HepG2 (cell line): ENCODE results near the gene DCLRE1C. TPM values are rescaled to one million over a fixed set of nuclear protein-coding genes. Genes with fewer than 3 reads are reported as not detected.

Experiments
- ATAC-seq: fragments of 200-7000 bp; cut with Tn5 transposase; 3 replicates; pipeline ENCODE4 v1.9.1; 2020; ENCODE audit warnings: mild to moderate bottlenecking, moderate library complexity
- BruUV-seq: library from RNA; stranded (reverse); fragments of 400-500 nt; replicated peaks from 2 replicates; lab custom pipeline; 2021; lab: Mats Ljungman, UMichigan
- CTCF ChIA-PET: fragments of 300-600 bp; formaldehyde crosslinking; extraction: SDS; loops from one replicate; lab custom pipeline; 2021; ENCODE audit warnings: low total read pairs, inconsistent platforms, low intra/inter-chr PET ratio; lab: Yijun Ruan, JAX
- POLR2A ChIA-PET: fragments of 350-600 bp; sonication (Branson Sonifier 250); formaldehyde crosslinking; loops from one replicate; lab custom pipeline; 2020; ENCODE audit warnings: antibody characterized with exemption, inconsistent platforms; lab: Yijun Ruan, JAX
- DNase-seq: peaks from one replicate; pipeline ENCODE4 v3.0.0-alpha.2; 2015; ENCODE audit warnings: low spot score
- FAIRE-seq: peaks from 3 replicates; lab custom pipeline; 2011; peaks lifted over from hg19 to GRCh38; lab: Jason Lieb, UNC
- H2AFZ ChIP-seq: one replicate; pipeline ENCODE4 v1.6.1; 2011; ENCODE audit warnings: low read length, inconsistent platforms
- H3K27ac ChIP-seq: fragments of 300-600 bp; 3 replicates; pipeline ENCODE4 v1.8.0; 2011; ENCODE audit warnings: mixed run types, mild to moderate bottlenecking, mixed read lengths, low read length, inconsistent platforms; ENCODE audit not compliant: insufficient read depth; ENCODE audit errors: extremely low read length
- H3K27me3 ChIP-seq, 2 experiments: fragments of 200-600 bp in 1 of 2; 2 replicates in 1 of 2; 3 replicates in 1 of 2; pipeline versions ENCODE4 v1.6.0 to v1.8.0; 2011; ENCODE audit warnings: low read length in 2 of 2, mild to moderate bottlenecking in 2 of 2, moderate library complexity in 2 of 2, inconsistent platforms in 1 of 2; ENCODE audit not compliant: insufficient read depth in 2 of 2, control insufficient read depth in 1 of 2
- H3K36me3 ChIP-seq, 2 experiments: fragments of 200-600 bp in 1 of 2; replicated peaks in 1 of 2; 2 replicates in 1 of 2; 3 replicates in 1 of 2; pipeline versions ENCODE4 v1.5.1 to v1.8.0; 2011; ENCODE audit warnings: low read length in 2 of 2, inconsistent platforms in 1 of 2; ENCODE audit not compliant: insufficient read depth in 2 of 2, control insufficient read depth in 1 of 2
- H3K4me1 ChIP-seq: 2 replicates; pipeline ENCODE4 v1.5.1; 2012; ENCODE audit warnings: low read length, inconsistent platforms; ENCODE audit not compliant: insufficient read depth
- H3K4me2 ChIP-seq: 2 replicates; pipeline ENCODE4 v1.6.0; 2011; ENCODE audit warnings: low read depth, low read length, inconsistent platforms
- H3K4me3 ChIP-seq, 3 experiments: fragments of 200-600 bp in 1 of 3; sonication (generic), shearing (Covaris generic) in 1 of 3; replicated peaks in 1 of 3; 2 replicates each; pipeline ENCODE4 v1.5.1; 2011 to 2016; ENCODE audit warnings: low read length in 3 of 3, inconsistent platforms in 2 of 3, low read depth in 2 of 3, mild to moderate bottlenecking in 2 of 3, control low read depth in 1 of 3, mixed read lengths in 1 of 3; ENCODE audit not compliant: insufficient read depth in 1 of 3
- H3K79me2 ChIP-seq: one replicate; pipeline ENCODE4 v1.6.1; 2011; ENCODE audit warnings: low read length, inconsistent platforms; ENCODE audit not compliant: insufficient read depth
- H3K9ac ChIP-seq: 2 replicates; pipeline ENCODE4 v1.6.0; 2011; ENCODE audit warnings: mild to moderate bottlenecking, low read depth, low read length, inconsistent platforms; ENCODE audit not compliant: insufficient read depth
- H3K9me3 ChIP-seq: 2 replicates; pipeline ENCODE4 v1.5.1; 2012; ENCODE audit warnings: mild to moderate bottlenecking, low read length
- H4K20me1 ChIP-seq: 2 replicates; pipeline ENCODE4 v1.6.0; 2011; ENCODE audit warnings: inconsistent platforms, mild to moderate bottlenecking, low read length, moderate library complexity; ENCODE audit not compliant: insufficient read depth
- AGO2 ChIP-seq: fragments of 200-400 bp; formaldehyde crosslinking; optimal IDR thresholded peaks from 2 replicates; pipeline ENCODE3; 2017; ENCODE audit warnings: mild to moderate bottlenecking, low read depth, low read length, moderate library complexity
- EP300 ChIP-seq, 3 experiments: sonication (generic) in 1 of 3; formaldehyde crosslinking in 1 of 3; IDR thresholded peaks; 2 replicates each; pipeline versions ENCODE4 v1.5.1 to v1.6.1; 2011 to 2020; ENCODE audit warnings: low read depth in 2 of 3, low read length in 2 of 3, borderline replicate concordance in 1 of 3, improper control_type of control experiment in 1 of 3, mild to moderate bottlenecking in 1 of 3, missing genetic modification reagents in 1 of 3, moderate library complexity in 1 of 3
- FLYWCH1 ChIP-seq: sonication (generic); formaldehyde crosslinking; IDR thresholded peaks from 2 replicates; pipeline ENCODE4 v1.8.1; 2023; ENCODE audit warnings: mild to moderate bottlenecking, missing genetic modification reagents
- HMGXB4 ChIP-seq, 2 experiments: sonication (generic) in 1 of 2; formaldehyde crosslinking in 1 of 2; IDR thresholded peaks; 2 replicates each; pipeline versions ENCODE4 v1.4.0 to v1.6.1; 2018 to 2020; ENCODE audit warnings: missing genetic modification reagents in 2 of 2, borderline replicate concordance in 1 of 2, low read depth in 1 of 2, mild to moderate bottlenecking in 1 of 2, missing biosample characterization in 1 of 2
- MAFG ChIP-seq: sonication (generic); formaldehyde crosslinking; IDR thresholded peaks from 2 replicates; pipeline ENCODE4 v1.5.1; 2020; ENCODE audit warnings: mild to moderate bottlenecking, missing genetic modification reagents
- MTA3 ChIP-seq: sonication (generic); formaldehyde crosslinking; IDR thresholded peaks from 2 replicates; pipeline ENCODE4 v1.4.0; 2020; ENCODE audit warnings: missing genetic modification reagents
- SMYD3 ChIP-seq: sonication (generic); formaldehyde crosslinking; IDR thresholded peaks from 2 replicates; pipeline ENCODE4 v1.8.1; 2023; ENCODE audit warnings: mild to moderate bottlenecking, missing genetic modification reagents
- SUZ12 ChIP-seq: fragments of 150-350 bp; IDR thresholded peaks from 2 replicates; pipeline ENCODE4 v1.6.1; 2014; ENCODE audit warnings: low read depth, low read length
- YEATS2 ChIP-seq: sonication (generic); formaldehyde crosslinking; IDR thresholded peaks from 2 replicates; pipeline ENCODE4 v1.4.0; 2020; ENCODE audit warnings: missing genetic modification reagents, borderline replicate concordance
- ZBTB42 ChIP-seq: sonication (generic); formaldehyde crosslinking; IDR thresholded peaks from 2 replicates; pipeline ENCODE4 v1.5.0; 2020; ENCODE audit warnings: mild to moderate bottlenecking, missing genetic modification reagents
- ZNF766 ChIP-seq: sonication (generic); formaldehyde crosslinking; IDR thresholded peaks from 2 replicates; pipeline ENCODE4 v1.5.0; 2020; ENCODE audit warnings: missing genetic modification reagents, borderline replicate concordance
- WGBS: methylation state at CpG from one replicate; pipeline ENCODE4 v1.1.6; 2017; ENCODE audit warnings: low lambda C conversion rate; 5-methylcytosine and 5-hydroxymethylcytosine counted together
- in situ Hi-C: cut with HindIII; loops from 2 replicates; pipeline ENCODE4 v1.10.0; 2017; ENCODE audit warnings: low pct_unique_long_range_greater_than_20kb; ENCODE audit not compliant: extremely low pct_ligation_motif_present
- intact Hi-C: fragments of 100-400 bp; cut with micrococcal nuclease; formaldehyde crosslinking; loops from one replicate; pipeline ENCODE4 v1.10.0; 2022; ENCODE audit not compliant: unreplicated experiment
- polyA plus RNA-seq, 8 experiments: library from polyadenylated mRNA; depleted of rRNA in 3 of 8; stranded (reverse) in 7 of 8; unstranded in 1 of 8; fragments of >200 nt; fragmentation: Illumina TruSeq in 4 of 8; extraction: Trizol in 4 of 8; gene quantifications; 2 replicates each; pipeline versions ENCODE4 v1.2.1 to v1.2.3, GENCODE V29; 2011 to 2016; ENCODE audit warnings: low read depth in 4 of 8, missing spikeins in 1 of 8, mixed read lengths in 1 of 8; ENCODE audit not compliant: insufficient read depth in 1 of 8
- total RNA-seq, 5 experiments: library from RNA; depleted of rRNA; stranded (reverse); fragments of >200 nt; fragmentation: Illumina TruSeq; extraction: Trizol; gene quantifications; 2 replicates each; pipeline ENCODE4 v1.2.3, GENCODE V29; 2016; ENCODE audit warnings: low read depth in 1 of 5
- TF ChIP-seq, protein P1 (sequence below): sonication (generic); formaldehyde crosslinking; IDR thresholded peaks from 2 replicates; pipeline ENCODE4 v1.4.0; 2020; ENCODE audit warnings: low read depth, missing genetic modification reagents

The DCLRE1C gene
- total and polyA plus RNA-seq, 2 of the 13 experiments (the other 11 are each of a cell fraction or from before 2014, with no cell fraction given): 3.0 to 10.3 TPM

- Histone ChIP-seq H3K4me3 (no peak overlapping the region), H3K79me2 (no peaks in the 10 kb centered on the region), H3K27me3 (no peaks in the 10 kb centered on the region), H3K9ac (no peak overlapping the region), H3K4me2 (no peak overlapping the region), H3K4me1 (peaks cover 10% of the 10 kb centered on the region; the same call in 1 of the 2 replicates), H3K9me3 (no peaks in the 10 kb centered on the region), H3K36me3 (peaks cover 0 to 9% of the 10 kb centered on the region in 2 experiments; a peak in 2 of 5 replicates), H3K27ac (no peak overlapping the region), H4K20me1 (no peaks in the 10 kb centered on the region), H2AFZ (no peak overlapping the region)
- 94% methylated on average over 5 of the region's 5 CpGs for WGBS
- FAIRE-seq: no peak
- ChIA-PET CTCF (no interaction called here), POLR2A (no interaction called here)
- BruUV-seq: no TSS peak
- ATAC-seq: no peak
- in situ Hi-C loops: no loop called here
- no peak for TF ChIP-seq MTA3
- intact Hi-C loops: no loop called here
- DNase-seq: no peak
Measured at GRCh38 chr10:14859043-14859442, 94.9 kb downstream of the DCLRE1C start.

DNA sequence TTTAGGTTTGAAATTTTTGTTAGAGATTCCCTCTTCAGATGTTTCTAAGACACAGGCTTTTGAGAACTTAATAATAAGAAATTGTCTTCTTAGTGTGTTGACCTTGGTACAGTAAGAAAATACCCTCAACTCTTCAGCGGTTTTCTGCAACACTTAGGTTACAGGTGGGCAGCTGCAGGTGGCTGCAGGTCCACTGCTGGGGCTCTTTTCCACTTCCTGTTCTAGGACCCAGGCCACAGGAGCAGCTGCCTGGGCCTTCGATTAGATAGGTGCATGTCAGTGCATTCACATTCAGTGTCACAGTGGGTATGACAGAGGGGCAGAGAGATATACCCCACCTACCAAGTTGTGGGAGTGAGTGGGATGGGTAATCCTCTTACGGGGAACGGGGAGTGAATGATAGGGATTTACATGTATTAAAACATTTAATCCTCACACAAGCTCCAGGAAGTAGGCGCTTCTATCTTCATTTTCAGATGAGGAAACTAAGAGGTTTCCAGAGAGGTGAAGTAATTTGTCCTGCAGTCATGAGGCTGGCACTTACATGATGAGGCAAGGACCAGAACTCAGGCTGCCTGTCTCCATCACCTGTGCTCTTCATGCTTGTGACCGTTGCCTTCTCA lies 95.4 kb downstream of the DCLRE1C start:
- no peak overlapping the region for H2AFZ ChIP-seq
- ATAC-seq: no peak
- FAIRE-seq: no peak
- H3K4me2 ChIP-seq: no peak overlapping the region
- in situ Hi-C loops (no loop called here), intact Hi-C loops (no loop called here)
- peaks cover 10% of the 10 kb centered on the region; the same call in 1 of the 2 replicates for H3K4me1 ChIP-seq
- 93% methylated on average over 6 of the region's 6 CpGs for WGBS
- no TSS peak for BruUV-seq
- H3K27me3 ChIP-seq: no peaks in the 10 kb centered on the region
- H3K27ac ChIP-seq: no peak overlapping the region
- ChIA-PET CTCF (no interaction called here), POLR2A (no interaction called here)
- no peak overlapping the region for H3K4me3 ChIP-seq
- peaks cover 0 to 9% of the 10 kb centered on the region in 2 experiments; a peak in 2 of 5 replicates for H3K36me3 ChIP-seq
- no peaks in the 10 kb centered on the region for H4K20me1 ChIP-seq
- no peaks in the 10 kb centered on the region for H3K79me2 ChIP-seq
- H3K9me3 ChIP-seq: no peaks in the 10 kb centered on the region
- DNase-seq: no peak
- H3K9ac ChIP-seq: no peak overlapping the region
- TF ChIP-seq HMGXB4 (CRISPR knock-in tag; IDR thresholded peaks at IDR 0.05; ENCODE audit: borderline replicate concordance in 1 of 2, low read depth in 1 of 2) (no peak), AGO2 (no peak), SMYD3 (CRISPR knock-in tag) (no peak), EP300 (IDR thresholded peaks at IDR 0.05; ENCODE audit: low read depth in 2 of 2, low read length in 2 of 2) (no peak), EP300 (CRISPR knock-in tag; IDR thresholded peaks at IDR 0.05; ENCODE audit: borderline replicate concordance) (no peak), MAFG (CRISPR knock-in tag) (no peak), YEATS2 (CRISPR knock-in tag) (no peak), SUZ12 (no peak), FLYWCH1 (CRISPR knock-in tag) (no peak), ZBTB42 (CRISPR knock-in tag) (no peak), ZNF766 (no peak)
- TF ChIP-seq, protein P1, sequence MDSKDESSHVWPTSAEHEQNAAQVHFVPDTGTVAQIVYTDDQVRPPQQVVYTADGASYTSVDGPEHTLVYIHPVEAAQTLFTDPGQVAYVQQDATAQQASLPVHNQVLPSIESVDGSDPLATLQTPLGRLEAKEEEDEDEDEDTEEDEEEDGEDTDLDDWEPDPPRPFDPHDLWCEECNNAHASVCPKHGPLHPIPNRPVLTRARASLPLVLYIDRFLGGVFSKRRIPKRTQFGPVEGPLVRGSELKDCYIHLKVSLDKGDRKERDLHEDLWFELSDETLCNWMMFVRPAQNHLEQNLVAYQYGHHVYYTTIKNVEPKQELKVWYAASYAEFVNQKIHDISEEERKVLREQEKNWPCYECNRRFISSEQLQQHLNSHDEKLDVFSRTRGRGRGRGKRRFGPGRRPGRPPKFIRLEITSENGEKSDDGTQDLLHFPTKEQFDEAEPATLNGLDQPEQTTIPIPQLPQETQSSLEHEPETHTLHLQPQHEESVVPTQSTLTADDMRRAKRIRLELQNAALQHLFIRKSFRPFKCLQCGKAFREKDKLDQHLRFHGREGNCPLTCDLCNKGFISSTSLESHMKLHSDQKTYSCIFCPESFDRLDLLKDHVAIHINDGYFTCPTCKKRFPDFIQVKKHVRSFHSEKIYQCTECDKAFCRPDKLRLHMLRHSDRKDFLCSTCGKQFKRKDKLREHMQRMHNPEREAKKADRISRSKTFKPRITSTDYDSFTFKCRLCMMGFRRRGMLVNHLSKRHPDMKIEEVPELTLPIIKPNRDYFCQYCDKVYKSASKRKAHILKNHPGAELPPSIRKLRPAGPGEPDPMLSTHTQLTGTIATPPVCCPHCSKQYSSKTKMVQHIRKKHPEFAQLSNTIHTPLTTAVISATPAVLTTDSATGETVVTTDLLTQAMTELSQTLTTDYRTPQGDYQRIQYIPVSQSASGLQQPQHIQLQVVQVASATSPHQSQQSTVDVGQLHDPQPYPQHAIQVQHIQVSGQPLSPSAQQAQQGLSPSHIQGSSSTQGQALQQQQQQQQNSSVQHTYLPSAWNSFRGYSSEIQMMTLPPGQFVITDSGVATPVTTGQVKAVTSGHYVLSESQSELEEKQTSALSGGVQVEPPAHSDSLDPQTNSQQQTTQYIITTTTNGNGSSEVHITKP (CRISPR knock-in tag): no peak
